Upper lobe of left lung (tissue), 4 donors: Measurements from ENCODE around the gene AP2A2.

Source experiments
- CTCF ChIP-seq, 6 experiments: fragments of 450-650 bp in 4 of 6; fragments of 200-600 bp in 2 of 6; sonication (generic) in 2 of 6; IDR thresholded peaks; one replicate each; pipeline ENCODE4 v1.5.1; 2016 to 2019; ENCODE audit warnings: antibody characterized with exemption in 6 of 6
- POLR2A ChIP-seq, 4 donors: fragments of 450-650 bp; IDR thresholded peaks; one replicate each; pipeline ENCODE4 v1.5.1; 2016 to 2017; ENCODE audit warnings: antibody characterized with exemption in 4 of 4, mild to moderate bottlenecking in 2 of 4
- POLR2AphosphoS5 ChIP-seq, 2 donors: sonication (generic); formaldehyde crosslinking; IDR thresholded peaks; one replicate each; pipeline ENCODE4 v1.5.1; 2017; ENCODE audit warnings: antibody characterized with exemption in 2 of 2

- TF ChIP-seq CTCF (IDR thresholded peaks at IDR 0.05) = no peak
- TF ChIP-seq POLR2A (IDR thresholded peaks at IDR 0.05) = no peak
- no peak for TF ChIP-seq POLR2AphosphoS5 (IDR thresholded peaks at IDR 0.05)
Observed at GRCh38 chr11:1017269-1018005, 91.8 kb downstream of the AP2A2 start.
